Activated T-cell treated with anti-CD3 and anti-CD28 coated beads for 48 hours (primary cell): Measurements from ENCODE around the gene DNAH8.
A peak's percentile ranks its signal among the peaks of the same experiment; 100 is the strongest.

Experiments
- DNase-seq: peaks from one replicate; pipeline ENCODE4 v3.0.0-alpha.2; 2020; ENCODE audit warnings: low read depth

The DNAH8 gene

GRCh38 chr6:38749473-38749872 lies 34.4 kb downstream of the DNAH8 start:
- no peak for DNase-seq

GRCh38 chr6:38750968-38751615 lies 36.0 kb downstream of the DNAH8 start:
- DNase-seq: peak; percentile 14

GRCh38 chr6:38753707-38754106 lies 38.6 kb downstream of the DNAH8 start:
- no peak for DNase-seq

GRCh38 chr6:38755207-38755606 lies 40.1 kb downstream of the DNAH8 start:
- no peak for DNase-seq

- no peak for DNase-seq
Observed at GRCh38 chr6:38755874-38756273, 40.8 kb downstream of the DNAH8 start.

- DNase-seq: no peak
Observed at GRCh38 chr6:38760097-38760496, 45.0 kb downstream of the DNAH8 start.

GRCh38 chr6:38762848-38763247 lies 47.7 kb downstream of the DNAH8 start:
- DNase-seq: no peak

GRCh38 chr6:38767560-38767959 lies 52.4 kb downstream of the DNAH8 start:
- no peak for DNase-seq

GRCh38 chr6:38773338-38773737 lies 58.2 kb downstream of the DNAH8 start:
- DNase-seq: no peak

- no peak for DNase-seq
Observed at GRCh38 chr6:38774929-38775707, 60.0 kb downstream of the DNAH8 start.

GRCh38 chr6:38775870-38776269 lies 60.8 kb downstream of the DNAH8 start:
- DNase-seq: no peak

GRCh38 chr6:38776515-38776914 lies 61.4 kb downstream of the DNAH8 start:
- no peak for DNase-seq

- no peak for DNase-seq
Observed at GRCh38 chr6:38779310-38780062, 64.4 kb downstream of the DNAH8 start.

GRCh38 chr6:38782616-38783015 lies 67.5 kb downstream of the DNAH8 start:
- DNase-seq: no peak

- no peak for DNase-seq
Observed at GRCh38 chr6:38783443-38784228, 68.5 kb downstream of the DNAH8 start.

- DNase-seq: no peak
Observed at GRCh38 chr6:38784506-38785235, 69.6 kb downstream of the DNAH8 start.

- DNase-seq: no peak
Observed at GRCh38 chr6:38786486-38786885, 71.4 kb downstream of the DNAH8 start.

GRCh38 chr6:38789256-38789655 lies 74.1 kb downstream of the DNAH8 start:
- no peak for DNase-seq

- DNase-seq: no peak
Observed at GRCh38 chr6:38792356-38792755, 77.2 kb downstream of the DNAH8 start.

- DNase-seq: no peak
Observed at GRCh38 chr6:38794682-38795081, 79.6 kb downstream of the DNAH8 start.

- no peak for DNase-seq
Observed at GRCh38 chr6:38796006-38796405, 80.9 kb downstream of the DNAH8 start.
